Prostate gland (tissue), 2 donors: ENCODE measurements around the gene KDM4C.

ENCODE experiments used
- CTCF ChIP-seq, 4 experiments: fragments of 200-600 bp in 2 of 4; fragments of 450-650 bp in 2 of 4; sonication (generic) in 2 of 4; IDR thresholded peaks; 1 replicate in 3 of 4; 2 replicates in 1 of 4; pipeline ENCODE4 v1.5.1; 2016 to 2019; ENCODE audit warnings: antibody characterized with exemption in 4 of 4, mild to moderate bottlenecking in 2 of 4, moderate library complexity in 2 of 4
- POLR2A ChIP-seq: fragments of 450-650 bp; IDR thresholded peaks from one replicate; pipeline ENCODE4 v1.6.1; 2016; ENCODE audit warnings: antibody characterized with exemption, mild to moderate bottlenecking

GRCh38 chr9:6793203-6793602 lies 35.4 kb downstream of the KDM4C start:
- no peak for TF ChIP-seq CTCF (IDR thresholded peaks at IDR 0.05)
- no peak for TF ChIP-seq POLR2A
